ENCODE data around the gene IMP3. TPM values are rescaled to one million over a fixed set of nuclear protein-coding genes. Genes with fewer than 3 reads are reported as not detected.
"Not testable (repeated sequence)": the region's sequence is repeated elsewhere in the genome, so short reads cannot be mapped to it uniquely, and the experiment has no call there.

The IMP3 gene
- total RNA-seq, result 10 to 100 TPM; 97.9 to 99.1 TPM

DNA sequence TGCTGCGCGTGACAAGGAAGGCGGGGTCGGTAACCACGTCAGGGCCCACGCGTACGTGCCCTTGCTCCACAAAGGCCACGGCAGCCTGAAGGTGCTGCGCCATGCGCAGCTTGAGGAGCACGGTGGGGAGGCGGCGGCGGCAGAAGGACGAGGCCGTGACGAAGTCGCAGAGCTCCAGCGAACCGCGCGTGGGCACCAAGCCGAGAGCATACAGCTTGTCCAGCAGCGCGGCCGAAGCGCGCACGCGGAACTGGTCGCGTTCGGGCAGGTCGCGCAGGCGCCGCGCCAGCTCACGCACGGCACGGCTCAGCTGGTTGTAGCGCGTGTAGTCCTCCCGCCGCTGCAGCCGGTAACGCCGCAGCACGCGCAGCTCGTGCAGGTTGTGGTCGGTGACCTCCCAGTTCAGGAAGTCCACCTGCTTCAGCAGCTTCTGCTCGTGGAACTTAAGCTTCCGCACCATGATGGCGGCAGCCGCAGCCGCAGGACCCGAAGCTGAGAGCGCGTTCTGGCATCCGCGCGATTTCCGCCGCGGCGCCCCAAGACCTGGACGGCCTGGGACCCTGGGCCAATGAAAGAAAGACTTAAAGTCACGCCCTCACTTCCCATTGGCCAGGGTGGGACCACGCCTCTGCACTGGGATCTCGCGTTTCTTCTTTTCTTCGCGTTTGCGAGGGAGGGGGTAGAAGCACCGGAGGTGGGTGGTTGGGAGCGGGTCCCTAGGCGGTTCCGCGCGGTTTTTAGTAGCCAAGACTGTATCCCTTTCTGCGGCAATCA is at the start of gene IMP3:
TSS of gene IMP3 (minus strand) at position 516 of the 774 bp plus-strand sequence. CDS start at position 460, 56 bp downstream.
- H3K27ac Mint-ChIP-seq, result peak within 1 kb of the TSS; percentile 95
- CTCF ChIA-PET, result interaction anchor here (0.9 to 5.7 kb wide), 22 partner anchors 10 to 272 kb away, joined by 3 to 63 read pairs (median 6); partner anchors contain the start of genes MAN2C1, PTPN9, SIN3A and SNUPN
- POLR2A ChIA-PET, result interaction anchor here (0.6 to 7.2 kb wide), 27 partner anchors 8 to 617 kb away, joined by 3 to 118 read pairs (median 4); partner anchors contain the start of genes MAN2C1, PPCDC, PTPN9 and SIN3A

DNA sequence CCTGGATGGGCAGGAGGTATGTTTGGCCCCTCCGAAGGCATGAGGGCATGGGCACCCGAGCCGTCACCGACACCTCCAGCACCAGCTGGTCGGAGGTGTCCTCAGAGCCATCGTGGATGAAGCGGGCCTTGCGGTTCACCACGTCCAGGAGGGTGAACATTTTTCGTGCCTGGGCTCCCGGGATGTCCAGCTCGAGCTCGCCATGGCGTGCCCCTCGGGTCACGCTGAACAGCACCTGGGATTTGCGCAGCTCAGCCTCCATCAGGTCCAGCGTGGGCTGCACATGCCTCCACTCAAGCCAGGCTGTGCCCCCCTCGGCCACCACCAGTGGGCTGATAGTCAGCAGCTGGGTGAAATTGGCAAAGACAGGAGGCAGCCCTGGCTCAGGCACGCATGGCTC is 49.4 kb upstream of the IMP3 start:
- H3K27me3 Mint-ChIP-seq (ENCODE audit: low read depth); H3K27ac Mint-ChIP-seq; H3K4me3 Mint-ChIP-seq; POLR2A ChIA-PET; H3K9me3 Mint-ChIP-seq (ENCODE audit: insufficient read depth); DNase-seq; CTCF ChIA-PET; H3K36me3 Mint-ChIP-seq (ENCODE audit: low read depth); ATAC-seq: not testable (repeated sequence)
- peaks cover 18% of the 10 kb centered on the region for H3K4me1 Mint-ChIP-seq (ENCODE audit: low read depth)

More for the DNA sequence above, at the start of gene IMP3:
- Mint-ChIP-seq H3K27me3 (ENCODE audit: low read depth) (no peaks in the 10 kb centered on the region), H3K9me3 (ENCODE audit: insufficient read depth) (no peaks in the 10 kb centered on the region), H3K4me3 (peak within 1 kb of the TSS; percentile 88), H3K4me1 (ENCODE audit: low read depth) (peaks cover 34% of the 10 kb centered on the region), H3K36me3 (ENCODE audit: low read depth) (peaks cover 26% of the 10 kb centered on the region)
- ATAC-seq (peak; percentile 95), DNase-seq (peak; percentile 98)

DNA sequence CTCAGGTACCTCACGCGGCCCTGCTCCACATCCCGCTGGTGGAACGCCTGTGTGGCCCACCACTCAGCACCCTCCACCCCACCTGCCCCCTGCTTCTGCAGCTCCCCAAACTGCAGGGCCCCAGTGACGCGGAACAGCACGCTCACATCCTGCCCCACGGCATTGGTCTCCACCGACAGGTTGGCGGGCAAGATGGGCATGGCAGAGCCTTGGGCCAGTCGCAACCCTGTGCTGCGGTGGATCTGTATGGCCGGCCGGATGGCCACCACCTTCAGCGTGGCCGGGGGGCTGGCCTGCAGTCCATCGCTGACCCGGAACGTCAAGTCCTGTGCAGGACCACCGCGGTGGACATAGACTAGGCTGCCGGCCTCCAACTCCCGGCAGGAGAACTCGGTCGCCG is 48.8 kb upstream of the IMP3 start:
- no peak for DNase-seq
- Mint-ChIP-seq H3K9me3 (ENCODE audit: insufficient read depth) (no peaks in the 10 kb centered on the region), H3K27ac (no peak overlapping the region), H3K4me3 (no peak overlapping the region), H3K4me1 (ENCODE audit: low read depth) (peaks cover 13% of the 10 kb centered on the region), H3K27me3 (ENCODE audit: low read depth) (peaks cover 6% of the 10 kb centered on the region), H3K36me3 (ENCODE audit: low read depth) (no peaks in the 10 kb centered on the region)
- ChIA-PET CTCF (no interaction called here), POLR2A (no interaction called here)
- ATAC-seq, result no peak

GRCh38 chr15:75688278-75688557 is 48.2 kb upstream of the IMP3 start:
- ChIA-PET POLR2A (no interaction called here), CTCF (no interaction called here)
- Mint-ChIP-seq H3K27me3 (ENCODE audit: low read depth) (peaks cover 6% of the 10 kb centered on the region), H3K4me3 (no peak overlapping the region), H3K4me1 (ENCODE audit: low read depth) (peaks cover 11% of the 10 kb centered on the region), H3K36me3 (ENCODE audit: low read depth) (no peaks in the 10 kb centered on the region), H3K27ac (no peak overlapping the region), H3K9me3 (ENCODE audit: insufficient read depth) (no peaks in the 10 kb centered on the region)
- DNase-seq (no peak), ATAC-seq (no peak)

DNA sequence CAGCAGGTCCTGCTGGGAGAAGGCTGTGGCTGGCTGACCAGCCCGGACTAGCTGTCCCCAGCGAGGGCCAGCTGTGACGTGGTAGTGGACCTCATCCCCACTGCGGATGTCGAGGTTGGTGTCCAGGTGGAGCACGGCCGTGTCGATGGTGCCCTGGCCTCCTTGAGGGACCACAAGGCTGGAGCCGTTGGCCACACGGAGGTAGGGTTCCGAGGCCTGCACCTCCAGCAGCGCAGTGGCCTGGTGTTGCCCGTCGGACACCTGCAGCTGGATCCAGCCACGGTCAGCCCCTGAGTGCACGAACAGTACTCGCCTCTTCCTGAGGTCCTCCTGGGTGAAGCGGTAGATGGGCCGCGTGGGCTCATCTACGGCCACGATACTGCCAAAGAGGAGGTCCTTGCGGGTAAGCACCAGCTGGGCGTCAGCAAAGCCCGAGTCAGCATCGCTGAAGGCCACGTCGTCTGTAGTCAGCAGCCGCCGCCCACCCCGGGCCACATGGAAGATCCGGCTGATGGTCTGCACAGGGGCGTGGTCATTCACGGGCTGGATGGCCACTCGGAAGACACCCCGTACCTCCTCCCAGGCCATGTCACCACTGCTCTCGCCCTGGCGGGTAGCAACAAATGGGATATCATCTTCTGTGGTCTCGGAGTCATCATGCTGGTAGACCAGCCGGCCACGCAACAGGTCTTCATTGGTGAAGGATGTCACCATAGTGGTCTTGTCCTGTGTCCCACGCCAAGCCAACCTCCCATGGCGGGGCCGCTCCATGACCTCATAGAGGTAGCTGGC is 47.7 kb upstream of the IMP3 start:
- no peak for DNase-seq
- ChIA-PET CTCF (interaction anchor here (1.9 to 4.1 kb wide), 2 partner anchors 36 to 114 kb away, joined by 7 to 30 read pairs; a partner anchor contains a TSS), POLR2A (interaction anchor here (0.6 kb wide), 1 partner anchor 91 kb away, joined by 3 read pairs; no protein-coding TSS in a partner anchor)
- no peak overlapping the region for H3K27ac Mint-ChIP-seq
- no peak overlapping the region for H3K4me3 Mint-ChIP-seq
- H3K4me1 Mint-ChIP-seq (ENCODE audit: low read depth), result peaks cover 7% of the 10 kb centered on the region
- no peaks in the 10 kb centered on the region for H3K36me3 Mint-ChIP-seq (ENCODE audit: low read depth)
- ATAC-seq, result no peak
- peaks cover 6% of the 10 kb centered on the region for H3K27me3 Mint-ChIP-seq (ENCODE audit: low read depth)
- H3K9me3 Mint-ChIP-seq (ENCODE audit: insufficient read depth), result no peaks in the 10 kb centered on the region

- H3K27me3 Mint-ChIP-seq (ENCODE audit: low read depth); H3K36me3 Mint-ChIP-seq (ENCODE audit: low read depth); H3K9me3 Mint-ChIP-seq (ENCODE audit: insufficient read depth); POLR2A ChIA-PET; H3K4me1 Mint-ChIP-seq (ENCODE audit: low read depth); H3K27ac Mint-ChIP-seq; H3K4me3 Mint-ChIP-seq: not testable (repeated sequence)
- DNase-seq (peak; percentile 85), ATAC-seq (peak; percentile 76)
- CTCF ChIA-PET, result interaction anchor here (0.5 to 4.1 kb wide), 15 partner anchors 8 to 487 kb away, joined by 3 to 30 read pairs (median 4); partner anchors contain the start of gene IMP3
These were observed 46.2 kb upstream of the IMP3 start for GRCh38 chr15:75686212-75686642.

GRCh38 chr15:75685195-75685594 is 45.2 kb upstream of the IMP3 start:
- DNase-seq (no peak), ATAC-seq (no peak)
- Mint-ChIP-seq H3K27ac (no peak overlapping the region), H3K27me3 (ENCODE audit: low read depth) (no peaks in the 10 kb centered on the region), H3K9me3 (ENCODE audit: insufficient read depth) (no peaks in the 10 kb centered on the region), H3K4me3 (no peak overlapping the region), H3K36me3 (ENCODE audit: low read depth) (no peaks in the 10 kb centered on the region), H3K4me1 (ENCODE audit: low read depth) (peaks cover 2% of the 10 kb centered on the region)
- POLR2A ChIA-PET, result no interaction called here
- CTCF ChIA-PET, result interaction anchor here (0.8 to 4.1 kb wide), 6 partner anchors 14 to 642 kb away, joined by 3 to 30 read pairs (median 4); partner anchors contain the start of gene IMP3

- no peaks in the 10 kb centered on the region for H3K27me3 Mint-ChIP-seq (ENCODE audit: low read depth)
- H3K36me3 Mint-ChIP-seq (ENCODE audit: low read depth), result no peaks in the 10 kb centered on the region
- H3K27ac Mint-ChIP-seq, result no peak overlapping the region
- DNase-seq (no peak), ATAC-seq (no peak)
- peaks cover 2% of the 10 kb centered on the region for H3K4me1 Mint-ChIP-seq (ENCODE audit: low read depth)
- H3K9me3 Mint-ChIP-seq (ENCODE audit: insufficient read depth), result no peaks in the 10 kb centered on the region
- no peak overlapping the region for H3K4me3 Mint-ChIP-seq
- CTCF ChIA-PET, result interaction anchor here (0.8 to 4.1 kb wide), 8 partner anchors 14 to 825 kb away, joined by 3 to 30 read pairs (median 4); partner anchors contain the start of gene IMP3
- POLR2A ChIA-PET, result no interaction called here
These were observed 44.6 kb upstream of the IMP3 start for GRCh38 chr15:75684648-75685047.

- H3K4me1 Mint-ChIP-seq (ENCODE audit: low read depth); H3K27me3 Mint-ChIP-seq (ENCODE audit: low read depth); H3K9me3 Mint-ChIP-seq (ENCODE audit: insufficient read depth); H3K27ac Mint-ChIP-seq; H3K4me3 Mint-ChIP-seq; POLR2A ChIA-PET; H3K36me3 Mint-ChIP-seq (ENCODE audit: low read depth): not testable (repeated sequence)
- ATAC-seq, result peak; percentile 91
- DNase-seq, result peak; percentile 78
- CTCF ChIA-PET, result interaction anchor here (0.6 to 4.1 kb wide), 8 partner anchors 13 to 640 kb away, joined by 3 to 30 read pairs (median 4); partner anchors contain the start of genes IMP3 and MAN2C1
These were observed 43.8 kb upstream of the IMP3 start for GRCh38 chr15:75683646-75684312.

DNA sequence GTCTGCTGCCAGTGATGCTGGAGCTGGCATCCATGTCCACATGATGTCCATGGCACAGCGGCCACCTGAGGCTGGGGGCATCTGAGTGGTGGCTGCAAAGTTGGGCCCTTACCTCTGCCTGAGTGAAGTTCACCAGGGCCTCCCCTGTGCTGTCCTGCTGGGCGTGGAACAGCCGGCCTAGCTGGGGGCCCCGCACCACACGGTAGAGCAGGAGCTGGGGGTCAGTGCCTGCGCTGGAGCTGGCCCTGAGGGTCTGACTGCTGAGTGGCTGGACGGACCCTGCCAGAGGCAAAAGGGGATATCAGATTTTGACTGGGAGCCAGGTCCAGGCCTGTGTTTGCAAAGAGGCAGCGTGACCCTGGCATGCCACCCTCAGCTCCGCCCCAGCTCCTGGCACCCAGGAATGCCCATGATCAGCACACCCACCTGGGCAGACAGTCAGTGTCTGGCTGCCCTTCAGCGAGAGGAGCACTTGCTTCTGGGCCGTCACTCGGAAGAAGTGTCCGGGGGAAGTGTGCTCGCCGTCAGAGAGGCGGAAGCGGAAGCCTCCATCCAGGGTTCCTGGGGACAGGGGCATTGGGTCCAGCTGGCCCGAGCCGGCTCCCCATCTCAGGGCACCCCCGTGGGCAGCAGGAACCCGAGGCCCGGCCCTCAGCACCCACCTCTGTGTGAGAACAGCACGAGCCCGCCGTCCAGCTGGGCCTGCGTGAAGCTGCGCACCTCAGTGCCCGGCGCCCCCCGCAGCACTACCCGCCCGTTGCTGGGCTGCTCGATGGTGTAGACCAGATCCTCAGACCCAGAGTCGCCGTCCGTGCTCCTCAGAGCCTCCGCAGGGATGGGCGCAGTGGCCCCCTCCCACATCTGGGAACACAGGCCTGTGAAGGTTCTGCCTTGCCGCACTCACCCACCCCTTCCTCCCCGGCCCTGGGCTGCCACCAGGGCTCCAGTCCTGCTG is 42.4 kb upstream of the IMP3 start:
- Mint-ChIP-seq H3K27me3 (ENCODE audit: low read depth) (no peaks in the 10 kb centered on the region), H3K4me1 (ENCODE audit: low read depth) (peaks cover 2% of the 10 kb centered on the region), H3K36me3 (ENCODE audit: low read depth) (no peaks in the 10 kb centered on the region), H3K27ac (no peak overlapping the region), H3K4me3 (no peak overlapping the region), H3K9me3 (ENCODE audit: insufficient read depth) (no peaks in the 10 kb centered on the region)
- DNase-seq, result no peak
- no peak for ATAC-seq
- ChIA-PET POLR2A (no interaction called here), CTCF (interaction anchor here (0.6 to 1.7 kb wide), 6 partner anchors 10 to 314 kb away, joined by 3 to 5 read pairs (median 3); partner anchors contain the start of gene MAN2C1)

Measured in activated CD8-positive, alpha-beta T cell treated with anti-CD3 and anti-CD28 coated beads, Interleukin-2, amount 10 ng/mL, durations not matched to agents 7 days and 5 days (primary cell).